OCI-LY1 (cell line): Measurements from ENCODE around the gene MARCKSL1.

ENCODE experiments used
- H2AFZ ChIP-seq: fragments of 200-600 bp; sonication (generic), shearing (Covaris generic); 2 replicates; pipeline ENCODE4 v1.6.0; 2014; ENCODE audit warnings: antibody characterized with exemption, mild to moderate bottlenecking, low read length
- H3F3A ChIP-seq: fragments of 200-600 bp; sonication (generic), shearing (Covaris generic); 2 replicates; pipeline ENCODE4 v1.6.0; 2014; ENCODE audit warnings: mild to moderate bottlenecking, antibody characterized with exemption, low read length, moderate library complexity; ENCODE audit not compliant: insufficient read depth
- H3K27ac ChIP-seq: fragments of 200-600 bp; sonication (generic); 2 replicates; pipeline ENCODE4 v1.5.1; 2014; ENCODE audit warnings: low read length, mixed run types, mild to moderate bottlenecking, low read depth; ENCODE audit not compliant: poor library complexity, severe bottlenecking
- H3K27me3 ChIP-seq: fragments of 200-600 bp; sonication (generic); 2 replicates; pipeline ENCODE4 v1.6.0; 2014; ENCODE audit warnings: antibody characterized with exemption, mild to moderate bottlenecking, low read length, moderate library complexity; ENCODE audit not compliant: insufficient read depth
- H3K36me3 ChIP-seq: fragments of 200-600 bp; sonication (generic); 2 replicates; pipeline ENCODE4 v1.6.1; 2014; ENCODE audit warnings: mild to moderate bottlenecking, antibody characterized with exemption, low read length, moderate library complexity, mixed read lengths; ENCODE audit not compliant: insufficient read depth
- H3K4me1 ChIP-seq: fragments of 200-600 bp; sonication (generic); 2 replicates; pipeline ENCODE4 v1.5.1; 2014; ENCODE audit warnings: mild to moderate bottlenecking, low read length, moderate library complexity; ENCODE audit not compliant: insufficient read depth, severe bottlenecking
- H3K4me2 ChIP-seq: fragments of 200-600 bp; sonication (generic), shearing (Covaris generic); 2 replicates; pipeline ENCODE4 v1.6.1; 2014; ENCODE audit warnings: low read length
- H3K4me3 ChIP-seq: fragments of 200-600 bp; sonication (generic); 2 replicates; pipeline ENCODE4 v1.5.1; 2014; ENCODE audit warnings: low read length, low read depth, mild to moderate bottlenecking, mixed read lengths; ENCODE audit not compliant: poor library complexity, severe bottlenecking
- H3K79me2 ChIP-seq: fragments of 200-600 bp; shearing (Covaris generic); 2 replicates; pipeline ENCODE4 v1.6.1; 2016; ENCODE audit warnings: mixed run types, low read length, mixed read lengths; ENCODE audit not compliant: insufficient read depth
- H3K9ac ChIP-seq: fragments of 200-600 bp; sonication (generic), shearing (Covaris generic); 2 replicates; pipeline ENCODE4 v1.6.1; 2014; ENCODE audit warnings: mild to moderate bottlenecking, low read length, mixed read lengths
- H3K9me2 ChIP-seq: fragments of 200-600 bp; sonication (generic), shearing (Covaris generic); 2 replicates; pipeline ENCODE4 v1.6.1; 2014; ENCODE audit warnings: low read depth, mild to moderate bottlenecking, low read length, mixed read lengths
- H3K9me3 ChIP-seq: fragments of 200-600 bp; shearing (Covaris generic); 2 replicates; pipeline ENCODE4 v1.6.1; 2014; ENCODE audit warnings: low read length, mixed read lengths
- H4K20me1 ChIP-seq: fragments of 200-600 bp; sonication (generic), shearing (Covaris generic); 2 replicates; pipeline ENCODE4 v1.6.0; 2016; ENCODE audit warnings: mild to moderate bottlenecking, low read length; ENCODE audit not compliant: insufficient read depth
- EZH2 ChIP-seq: fragments of 200-600 bp; sonication (generic), shearing (Covaris generic); IDR thresholded peaks from 2 replicates; pipeline ENCODE4 v1.8.0; 2017; ENCODE audit warnings: borderline replicate concordance, mixed run types, mild to moderate bottlenecking, antibody characterized with exemption, low read length, moderate library complexity, mixed read lengths
- TF ChIP-seq, protein P1 (sequence below): fragments of 200-600 bp; sonication (generic), shearing (Covaris generic); IDR thresholded peaks from 2 replicates; pipeline ENCODE4 v1.5.1; 2017; ENCODE audit warnings: mild to moderate bottlenecking, antibody characterized with exemption, low read length, moderate library complexity, mixed read lengths

The MARCKSL1 gene

DNA sequence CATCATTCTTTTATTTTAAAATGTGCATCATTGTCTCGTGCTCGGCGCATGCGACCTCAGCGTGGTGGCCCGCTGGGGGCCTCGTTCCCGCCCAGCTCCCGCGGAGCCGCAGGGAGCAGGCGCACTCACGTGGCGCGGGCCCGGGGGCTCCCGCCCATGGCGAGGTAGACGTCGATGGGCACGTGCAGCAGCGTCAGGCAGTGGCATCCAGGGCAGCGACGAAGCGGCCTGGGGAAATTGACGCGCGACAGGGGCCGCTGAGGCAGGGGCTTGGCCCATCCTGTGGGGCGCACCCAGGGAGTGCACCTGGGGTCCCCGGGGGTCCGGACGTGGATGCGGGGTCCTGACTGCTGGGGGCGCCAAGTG lies 25.3 kb upstream of the MARCKSL1 start:
- Histone ChIP-seq H3K27ac (no peak overlapping the region), H3F3A (no peaks in the 10 kb centered on the region), H3K4me2 (peak overlapping the region; percentile 58), H3K4me1 (peaks cover 14% of the 10 kb centered on the region), H3K36me3 (peaks cover 26% of the 10 kb centered on the region), H3K79me2 (no peaks in the 10 kb centered on the region), H3K4me3 (peak overlapping the region; percentile 32), H2AFZ (no peak overlapping the region), H3K27me3 (no peaks in the 10 kb centered on the region), H4K20me1 (no peaks in the 10 kb centered on the region), H3K9ac (no peak overlapping the region), H3K9me2 (no peaks in the 10 kb centered on the region), H3K9me3 (no peaks in the 10 kb centered on the region)
- TF ChIP-seq, protein P1, sequence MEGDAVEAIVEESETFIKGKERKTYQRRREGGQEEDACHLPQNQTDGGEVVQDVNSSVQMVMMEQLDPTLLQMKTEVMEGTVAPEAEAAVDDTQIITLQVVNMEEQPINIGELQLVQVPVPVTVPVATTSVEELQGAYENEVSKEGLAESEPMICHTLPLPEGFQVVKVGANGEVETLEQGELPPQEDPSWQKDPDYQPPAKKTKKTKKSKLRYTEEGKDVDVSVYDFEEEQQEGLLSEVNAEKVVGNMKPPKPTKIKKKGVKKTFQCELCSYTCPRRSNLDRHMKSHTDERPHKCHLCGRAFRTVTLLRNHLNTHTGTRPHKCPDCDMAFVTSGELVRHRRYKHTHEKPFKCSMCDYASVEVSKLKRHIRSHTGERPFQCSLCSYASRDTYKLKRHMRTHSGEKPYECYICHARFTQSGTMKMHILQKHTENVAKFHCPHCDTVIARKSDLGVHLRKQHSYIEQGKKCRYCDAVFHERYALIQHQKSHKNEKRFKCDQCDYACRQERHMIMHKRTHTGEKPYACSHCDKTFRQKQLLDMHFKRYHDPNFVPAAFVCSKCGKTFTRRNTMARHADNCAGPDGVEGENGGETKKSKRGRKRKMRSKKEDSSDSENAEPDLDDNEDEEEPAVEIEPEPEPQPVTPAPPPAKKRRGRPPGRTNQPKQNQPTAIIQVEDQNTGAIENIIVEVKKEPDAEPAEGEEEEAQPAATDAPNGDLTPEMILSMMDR = no peak

GRCh38 chr1:32358435-32358834 lies 22.4 kb upstream of the MARCKSL1 start:
- Histone ChIP-seq H3K4me2 (no peak overlapping the region), H3K9ac (no peak overlapping the region), H2AFZ (no peak overlapping the region), H4K20me1 (no peaks in the 10 kb centered on the region), H3K4me1 (peaks cover 14% of the 10 kb centered on the region), H3K27me3 (no peaks in the 10 kb centered on the region), H3K9me3 (no peaks in the 10 kb centered on the region), H3K9me2 (no peaks in the 10 kb centered on the region), H3F3A (no peaks in the 10 kb centered on the region), H3K36me3 (peaks cover 5% of the 10 kb centered on the region), H3K27ac (no peak overlapping the region), H3K4me3 (no peak overlapping the region), H3K79me2 (no peaks in the 10 kb centered on the region)
- TF ChIP-seq EZH2 = no peak
- TF ChIP-seq, protein P1 = no peak

GRCh38 chr1:32357614-32358013 lies 21.6 kb upstream of the MARCKSL1 start:
- H2AFZ ChIP-seq = no peak overlapping the region
- peaks cover 14% of the 10 kb centered on the region for H3K4me1 ChIP-seq
- no peak overlapping the region for H3K9ac ChIP-seq
- H3K9me2 ChIP-seq = no peaks in the 10 kb centered on the region
- H3K9me3 ChIP-seq = no peaks in the 10 kb centered on the region
- no peak overlapping the region for H3K4me3 ChIP-seq
- no peaks in the 10 kb centered on the region for H3K27me3 ChIP-seq
- no peaks in the 10 kb centered on the region; the same call in 1 of the 2 replicates for H3K36me3 ChIP-seq
- H3K27ac ChIP-seq = no peak overlapping the region
- H3K4me2 ChIP-seq = no peak overlapping the region
- no peaks in the 10 kb centered on the region for H3F3A ChIP-seq
- no peaks in the 10 kb centered on the region for H3K79me2 ChIP-seq
- TF ChIP-seq, protein P1 = no peak
- no peak for TF ChIP-seq EZH2
- H4K20me1 ChIP-seq = no peaks in the 10 kb centered on the region
